ENCODE data around the gene FBXO2.
"Not testable (repeated sequence)": the region's sequence is repeated elsewhere in the genome, so short reads cannot be mapped to it uniquely, and the experiment has no call there.

The FBXO2 gene

GRCh38 chr1:11626551-11626950, 27.7 kb downstream of the FBXO2 start:
- DNase-seq = no peak

GRCh38 chr1:11623702-11624101, 30.5 kb downstream of the FBXO2 start:
- DNase-seq = no peak

- no peak for DNase-seq
Measured at GRCh38 chr1:11622398-11622797, 31.8 kb downstream of the FBXO2 start.

GRCh38 chr1:11620924-11621323, 33.3 kb downstream of the FBXO2 start:
- no peak for DNase-seq

GRCh38 chr1:11620405-11620804, 33.8 kb downstream of the FBXO2 start:
- DNase-seq = no peak

- no peak for DNase-seq
Measured at GRCh38 chr1:11617741-11618140, 36.5 kb downstream of the FBXO2 start.

- peak; percentile 36 for DNase-seq
Measured at GRCh38 chr1:11617314-11617713, 36.9 kb downstream of the FBXO2 start.

- DNase-seq = no peak
Measured at GRCh38 chr1:11616766-11617165, 37.5 kb downstream of the FBXO2 start.

GRCh38 chr1:11615090-11615489, 39.1 kb downstream of the FBXO2 start:
- DNase-seq = no peak

- no peak for DNase-seq
Measured at GRCh38 chr1:11613347-11613746, 40.9 kb downstream of the FBXO2 start.

- DNase-seq = no peak
Measured at GRCh38 chr1:11611638-11612327, 42.4 kb downstream of the FBXO2 start.

GRCh38 chr1:11610629-11611180, 43.5 kb downstream of the FBXO2 start:
- no peak for DNase-seq

GRCh38 chr1:11609378-11609777, 44.9 kb downstream of the FBXO2 start:
- not testable (repeated sequence) for DNase-seq

- not testable (repeated sequence) for DNase-seq
Measured at GRCh38 chr1:11608596-11609130, 45.6 kb downstream of the FBXO2 start.

GRCh38 chr1:11606775-11607174, 47.5 kb downstream of the FBXO2 start:
- no peak for DNase-seq

GRCh38 chr1:11602981-11603380, 51.2 kb downstream of the FBXO2 start:
- DNase-seq = no peak

GRCh38 chr1:11602424-11602823, 51.8 kb downstream of the FBXO2 start:
- DNase-seq = no peak

- no peak for DNase-seq
Measured at GRCh38 chr1:11600836-11601235, 53.4 kb downstream of the FBXO2 start.

GRCh38 chr1:11599891-11600576, 54.2 kb downstream of the FBXO2 start:
- no peak for DNase-seq

GRCh38 chr1:11598461-11598860, 55.8 kb downstream of the FBXO2 start:
- DNase-seq = no peak

All from DMS 273 treated with DMSO at 0.1 percent for 48 hours (cell line).